GM21717 (cell line): ENCODE measurements around the gene MGAT4C.
"Not testable (repeated sequence)": the region's sequence is repeated elsewhere in the genome, so short reads cannot be mapped to it uniquely, and the experiment has no call there.

ENCODE experiments used
- ATAC-seq: cut with Tn5 transposase; IDR thresholded peaks from one replicate; pipeline ENCODE4 v1.9.1; 2021; ENCODE audit warnings: mild to moderate bottlenecking, moderate library complexity; ENCODE audit not compliant: unreplicated experiment

Gene MGAT4C

GRCh38 chr12:86256163-86256562 lies at the start of gene MGAT4C:
TSS of gene MGAT4C (minus strand) at chr12:86256391.
- ATAC-seq, result no peak

GRCh38 chr12:86296396-86296795 lies 40.2 kb upstream of the MGAT4C start:
- not testable (repeated sequence) for ATAC-seq

- ATAC-seq, result no peak
These were observed 37.6 kb upstream of the MGAT4C start for GRCh38 chr12:86293682-86294240.

- ATAC-seq, result no peak
These were observed 36.3 kb upstream of the MGAT4C start for GRCh38 chr12:86292480-86292879.

DNA sequence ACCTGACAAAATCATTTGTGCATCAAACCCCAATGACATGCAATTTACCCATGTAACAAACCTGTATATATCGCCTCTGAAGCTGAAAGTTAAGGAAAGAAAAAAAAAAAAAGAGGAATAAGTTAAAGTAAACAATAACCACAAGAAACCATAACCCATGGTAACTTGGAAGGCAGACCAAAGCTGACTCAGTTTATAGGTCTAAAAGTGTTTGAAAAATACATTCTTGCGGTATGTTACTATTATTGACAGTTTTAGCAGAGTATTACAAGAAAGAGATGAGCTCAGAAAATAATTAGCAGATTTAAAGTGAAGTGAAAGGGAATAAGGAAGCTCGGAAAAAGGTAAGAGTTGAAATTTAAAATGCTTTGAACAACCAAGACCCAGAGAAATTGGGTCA lies 34.4 kb upstream of the MGAT4C start:
- no peak for ATAC-seq

DNA sequence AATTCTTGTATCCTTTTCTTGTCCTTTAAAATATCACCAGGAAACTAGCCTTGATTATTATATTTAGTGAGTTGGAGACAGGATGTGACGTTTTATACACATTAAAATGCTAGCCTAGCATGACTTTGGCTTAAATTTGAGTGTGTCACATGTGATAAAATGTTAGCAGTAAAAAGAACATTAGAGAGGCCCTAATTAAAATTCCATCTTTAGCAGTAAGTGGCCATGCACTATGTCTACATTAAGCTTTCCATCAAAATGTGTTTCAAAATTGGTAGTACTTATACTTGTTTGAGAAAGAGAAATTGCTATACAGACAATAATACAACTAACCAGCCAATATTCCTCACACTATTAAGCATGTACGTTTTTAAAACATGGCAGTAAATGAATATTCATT lies 29.9 kb upstream of the MGAT4C start:
- no peak for ATAC-seq

DNA sequence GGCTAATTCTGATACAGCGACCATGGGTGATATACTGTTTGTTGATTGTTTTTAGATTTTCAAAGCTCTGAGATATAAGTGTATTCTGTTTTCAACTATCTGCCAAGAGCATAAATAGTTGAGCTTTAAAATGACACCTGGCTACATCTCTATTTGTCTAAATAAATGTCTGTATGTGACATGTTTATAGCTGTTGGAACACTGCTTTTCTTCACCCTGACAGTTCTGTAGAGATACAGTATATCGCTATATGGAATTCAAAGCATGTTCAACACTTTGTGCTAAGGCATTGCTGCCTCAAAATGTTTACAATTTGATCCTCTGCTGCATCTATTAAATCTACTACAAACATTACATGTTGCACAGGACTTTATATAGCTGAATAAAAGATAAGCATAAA lies 27.4 kb upstream of the MGAT4C start:
- ATAC-seq, result no peak

- ATAC-seq, result no peak
These were observed 19.2 kb upstream of the MGAT4C start for GRCh38 chr12:86275356-86275755.

GRCh38 chr12:86265329-86265695 lies 9.1 kb upstream of the MGAT4C start:
- ATAC-seq, result no peak

GRCh38 chr12:86264451-86265328 lies 8.5 kb upstream of the MGAT4C start:
- ATAC-seq, result no peak

GRCh38 chr12:86261578-86261977 lies 5.4 kb upstream of the MGAT4C start:
- ATAC-seq, result no peak

DNA sequence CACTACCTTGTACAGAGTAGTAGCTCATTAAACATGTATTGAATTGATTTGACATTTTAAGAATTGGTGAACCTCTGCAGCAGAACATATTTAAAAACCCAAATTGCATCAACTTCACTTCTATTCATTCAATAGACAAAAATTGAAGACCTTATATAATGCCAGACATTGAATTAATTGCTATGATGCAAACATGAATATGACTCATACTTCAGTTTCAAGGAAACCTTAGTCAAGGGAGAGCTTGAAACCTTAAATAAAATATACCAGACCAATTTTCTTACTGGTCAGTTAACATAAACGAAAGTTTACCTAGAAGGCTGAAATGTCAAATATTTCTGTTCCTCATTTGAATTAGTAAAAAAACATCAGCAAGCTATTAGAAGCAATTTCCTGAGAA lies 5.0 kb upstream of the MGAT4C start:
- no peak for ATAC-seq

- no peak for ATAC-seq
These were observed 4.0 kb upstream of the MGAT4C start for GRCh38 chr12:86260183-86260582.

GRCh38 chr12:86257134-86257533 lies 943 bp upstream of the MGAT4C start:
- ATAC-seq, result no peak

- ATAC-seq, result no peak
These were observed 1.6 kb downstream of the MGAT4C start for GRCh38 chr12:86254399-86255107.

DNA sequence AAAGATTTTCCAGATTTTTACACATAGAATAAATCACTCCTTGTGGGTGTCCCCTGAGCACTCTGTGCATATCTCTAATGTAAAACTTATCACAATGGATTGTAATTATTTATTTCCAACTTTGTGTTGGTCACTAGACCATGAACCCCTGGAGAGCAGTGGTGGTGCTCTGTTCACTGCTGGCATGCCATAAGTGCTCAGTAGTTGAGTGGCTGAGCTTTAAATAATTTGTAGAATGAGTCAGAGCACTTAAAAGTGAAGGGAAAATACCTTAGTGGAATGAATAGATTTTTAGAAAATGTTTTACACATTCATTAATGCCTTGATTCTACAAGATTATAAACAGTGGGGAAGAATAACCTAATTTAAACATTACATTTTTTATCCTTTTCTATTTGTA lies 6.3 kb downstream of the MGAT4C start:
- ATAC-seq, result no peak

GRCh38 chr12:86249276-86249675 lies 6.9 kb downstream of the MGAT4C start:
- no peak for ATAC-seq

DNA sequence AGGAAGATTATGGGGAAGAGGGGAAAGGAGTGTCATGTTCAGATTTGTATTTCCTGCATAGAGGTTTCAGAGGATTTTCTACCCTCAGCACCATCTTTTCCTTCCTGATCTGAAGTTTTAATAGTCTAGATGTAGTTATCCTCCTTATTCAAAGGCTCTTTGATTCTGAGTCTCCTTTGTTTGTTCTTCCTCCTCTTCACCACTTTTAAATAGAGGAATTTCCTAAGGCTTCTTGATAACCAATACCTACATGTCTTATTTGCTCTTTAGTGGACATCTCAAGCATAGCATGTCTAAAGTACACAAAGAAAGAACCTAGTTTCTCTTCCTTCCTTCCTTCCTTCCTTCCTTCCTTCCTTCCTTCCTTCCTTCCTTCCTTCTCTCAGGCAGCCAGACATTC lies 8.3 kb downstream of the MGAT4C start:
- no peak for ATAC-seq

- no peak for ATAC-seq
These were observed 14.6 kb downstream of the MGAT4C start for GRCh38 chr12:86241600-86241999.

DNA sequence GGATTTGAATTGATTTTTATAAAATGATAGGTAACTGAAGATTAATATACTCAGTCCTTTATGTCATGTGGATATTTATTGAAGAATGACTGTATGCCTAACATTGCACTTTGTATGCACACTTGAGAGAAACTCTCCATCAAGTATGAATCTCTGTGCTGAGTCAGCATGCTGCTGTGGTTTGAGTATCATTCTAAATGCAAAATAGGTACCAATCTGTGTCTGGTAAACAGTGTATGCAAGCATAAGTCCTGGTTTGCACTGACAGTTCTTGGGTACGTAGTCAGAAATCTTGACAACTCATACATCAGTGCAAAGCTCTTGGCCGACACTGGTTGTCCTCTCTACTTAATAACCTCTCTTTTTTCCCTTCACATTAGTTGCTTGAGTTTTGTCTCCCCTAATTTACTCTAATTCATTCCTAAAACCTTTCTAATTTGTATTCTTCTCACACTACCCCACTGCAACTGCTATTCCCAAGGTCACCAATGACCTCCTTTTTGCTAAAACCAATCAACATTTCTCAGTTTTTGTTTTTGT lies 21.8 kb downstream of the MGAT4C start:
- no peak for ATAC-seq

- no peak for ATAC-seq
These were observed 23.1 kb downstream of the MGAT4C start for GRCh38 chr12:86233126-86233525.
